Stimulated activated CD8-positive, alpha-beta memory T cell treated with anti-CD3 and anti-CD28 coated beads, Interleukin-12 subunit alpha, Interleukin-12 subunit beta, amount 100 ng/mL, for 1 hour (primary cell): ENCODE measurements around the gene NAA50.

Source experiments
- DNase-seq: peaks from one replicate; pipeline ENCODE4 v3.0.0-alpha.2; 2020; ENCODE audit warnings: low read depth

NAA50 gene

DNA sequence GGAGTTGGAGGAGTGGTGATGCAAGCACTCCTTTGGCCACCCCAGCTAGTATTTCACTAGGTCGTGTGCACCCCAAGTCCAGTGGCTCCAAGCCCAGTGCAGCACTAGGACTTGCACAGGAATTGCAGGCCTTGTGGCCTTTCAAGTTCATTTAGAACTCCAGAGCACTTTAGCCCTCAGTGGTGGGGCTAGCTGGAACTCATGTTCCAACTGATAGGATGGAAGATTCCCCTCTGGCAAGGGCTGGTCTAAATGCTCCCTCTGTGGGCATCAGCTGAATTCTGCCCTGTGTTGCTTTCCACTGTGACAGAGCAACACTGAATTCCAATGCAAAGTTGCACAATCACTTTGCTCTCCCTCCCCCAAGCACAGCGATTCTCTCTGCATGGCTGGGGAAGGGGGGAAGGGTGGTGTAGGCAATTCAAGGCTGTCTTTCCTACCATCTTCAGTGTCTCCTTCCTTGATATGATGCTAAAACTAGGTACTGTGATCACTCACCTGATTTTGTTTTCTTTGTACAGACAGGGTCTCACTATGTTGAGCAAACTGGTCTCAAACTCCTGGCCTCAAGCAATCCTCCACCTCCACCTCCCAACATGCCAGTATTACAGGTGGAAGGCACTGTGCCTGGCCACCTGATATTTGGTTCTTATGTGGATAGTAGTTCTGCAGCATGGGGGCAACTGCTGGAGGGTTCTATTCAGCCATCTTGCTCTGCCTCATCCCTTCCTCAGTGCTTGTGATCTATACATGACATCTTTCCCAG is 59.9 kb downstream of the NAA50 start:
- no peak for DNase-seq

- DNase-seq = no peak
Measured at GRCh38 chr3:113685124-113685523, 60.9 kb downstream of the NAA50 start.

DNA sequence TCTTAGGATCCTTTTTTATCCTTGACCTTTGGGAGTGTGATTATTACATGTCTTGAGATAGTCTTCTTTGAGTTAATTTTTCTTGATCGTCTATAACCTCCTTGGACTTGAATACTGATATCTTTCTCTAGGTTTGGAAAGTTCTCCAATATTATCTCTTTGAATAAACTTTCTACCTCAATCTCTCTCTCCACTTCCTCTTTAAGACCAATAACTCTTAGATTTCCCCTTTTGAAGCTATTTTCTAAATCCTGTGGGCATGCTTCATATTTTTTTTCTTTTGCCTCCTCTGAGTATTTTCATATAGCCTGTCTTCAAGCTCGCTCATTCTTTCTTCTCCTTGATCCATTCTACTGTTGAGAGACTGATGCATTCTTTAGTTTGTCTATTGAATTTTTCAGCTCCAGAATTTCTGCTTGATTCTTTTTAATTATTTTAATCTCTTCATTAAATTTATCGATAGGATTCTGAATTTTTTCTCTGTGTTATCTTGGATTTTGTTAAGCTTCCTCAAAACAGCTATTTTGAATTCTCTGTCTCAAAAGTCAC is 61.7 kb downstream of the NAA50 start:
- no peak for DNase-seq

- DNase-seq = no peak
Measured at GRCh38 chr3:113678773-113679172, 67.3 kb downstream of the NAA50 start.

GRCh38 chr3:113677737-113678136 is 68.3 kb downstream of the NAA50 start:
- no peak for DNase-seq

DNA sequence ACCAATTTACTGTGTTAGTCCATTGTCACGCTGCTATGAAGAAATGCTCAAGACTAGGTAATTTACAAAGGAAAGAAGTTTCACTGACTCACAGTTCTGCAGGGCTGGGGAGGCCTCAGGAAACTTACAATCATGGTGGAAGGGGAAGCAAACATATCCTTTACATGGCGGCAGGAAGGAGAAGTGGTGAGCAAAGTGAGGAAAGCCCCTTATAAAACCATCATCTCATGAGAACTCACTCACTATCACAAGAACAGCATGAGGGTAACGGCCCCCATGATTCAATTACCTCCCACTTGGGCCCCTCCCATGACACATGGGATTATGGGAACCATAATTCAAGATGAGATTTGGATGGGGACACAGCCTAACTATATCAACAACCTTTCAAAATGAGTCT is 69.8 kb downstream of the NAA50 start:
- DNase-seq = no peak

- no peak for DNase-seq
Measured at GRCh38 chr3:113673593-113673992, 72.5 kb downstream of the NAA50 start.

DNA sequence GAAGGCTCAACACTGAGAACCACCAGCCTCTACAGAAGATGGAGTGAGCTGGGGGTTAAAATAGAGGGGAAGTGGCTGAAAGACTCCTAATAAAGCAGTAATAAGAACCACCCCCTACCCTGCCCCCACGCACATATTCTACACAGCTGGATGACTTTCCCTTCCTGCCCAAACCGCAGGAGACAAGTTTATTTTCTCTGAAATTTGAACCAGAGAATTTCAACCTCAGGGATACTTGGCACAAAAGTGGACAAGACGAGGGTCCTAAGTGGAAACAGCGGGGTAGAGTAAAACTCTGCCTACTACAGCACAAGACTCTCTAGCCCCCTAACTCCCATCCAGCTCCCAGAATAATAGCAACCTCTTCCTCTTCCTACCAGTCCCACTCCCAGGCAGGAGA is 78.0 kb downstream of the NAA50 start:
- DNase-seq = no peak
